Dedifferentiated amniotic fluid mesenchymal stem cell (primary cell): ENCODE data around the gene ZNF774.
"Not testable (repeated sequence)": the region's sequence is repeated elsewhere in the genome, so short reads cannot be mapped to it uniquely, and the experiment has no call there.

ENCODE experiments used
- DNase-seq: peaks from one replicate; pipeline ENCODE4 v3.0.0-alpha.2; 2016; ENCODE audit errors: extremely low spot score

ZNF774 gene

DNA sequence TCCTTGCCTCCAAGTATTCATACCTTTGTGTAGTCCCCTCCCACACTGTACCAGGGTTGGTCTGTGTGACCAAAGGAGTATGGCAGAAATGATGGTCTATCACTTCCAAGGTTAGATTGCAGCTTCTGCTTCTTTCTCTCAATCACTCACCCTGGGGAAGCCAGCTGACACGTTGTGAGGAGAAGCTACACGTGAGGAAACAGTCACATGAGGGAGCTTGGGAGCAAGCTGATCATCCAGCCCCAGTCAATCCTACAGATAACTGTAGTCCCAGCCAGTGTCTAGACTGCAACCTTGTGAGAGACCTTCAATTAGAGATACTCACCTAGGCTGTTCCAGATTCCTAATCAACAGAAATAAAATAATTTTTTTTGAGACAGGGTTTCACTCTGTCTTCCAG lies 6.2 kb upstream of the ZNF774 start:
- no peak for DNase-seq

DNA sequence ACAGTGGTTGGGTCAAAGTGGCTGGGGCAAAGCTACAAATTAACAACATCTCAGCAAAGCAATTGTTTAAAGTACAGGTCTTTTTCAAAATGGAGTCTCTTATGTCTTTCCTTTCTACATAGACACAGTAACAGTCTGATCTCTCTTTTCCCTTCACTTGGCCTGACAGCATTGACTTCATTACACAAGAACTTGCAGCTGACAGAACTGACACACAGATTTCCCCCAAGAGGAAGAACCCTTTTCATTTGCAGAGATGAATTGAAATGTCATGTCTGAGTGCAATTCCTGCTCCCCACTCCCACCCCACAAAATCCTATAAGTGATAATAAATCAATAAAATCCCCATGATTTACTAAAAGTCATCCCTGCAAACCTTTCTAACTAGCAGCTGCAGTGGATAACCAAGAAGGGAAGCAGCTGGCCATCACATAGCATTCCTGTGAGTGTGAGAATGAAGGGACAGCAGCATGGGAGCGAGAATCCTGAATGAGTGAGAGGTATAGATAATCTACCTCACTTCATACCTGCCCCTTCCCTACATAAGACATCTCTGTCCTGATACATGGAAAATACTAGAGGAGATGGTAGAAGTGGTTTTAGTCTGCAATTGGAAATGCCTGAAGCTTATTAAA lies 4.5 kb upstream of the ZNF774 start:
- not testable (repeated sequence) for DNase-seq

DNA sequence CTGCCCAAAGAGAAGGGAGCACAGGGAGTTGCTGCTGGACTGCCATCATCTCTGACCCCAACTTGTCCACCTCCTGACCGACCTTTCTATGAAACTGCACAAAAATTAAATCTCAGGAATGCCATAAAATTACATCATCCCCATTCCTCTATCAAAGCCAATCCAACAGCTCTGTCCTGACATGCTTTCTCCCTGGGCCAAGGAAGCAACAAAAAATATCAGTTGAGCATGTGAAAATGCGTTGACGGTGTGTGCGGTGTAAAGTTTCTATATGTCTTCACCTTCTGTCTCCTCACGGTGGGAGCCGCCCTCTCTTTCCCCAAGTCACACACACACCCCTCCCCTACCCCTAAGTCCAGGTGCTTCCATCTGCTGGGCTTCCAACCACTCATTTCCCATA lies 3.6 kb upstream of the ZNF774 start:
- no peak for DNase-seq

GRCh38 chr15:90349072-90349471 lies 3.0 kb upstream of the ZNF774 start:
- DNase-seq: no peak

DNA sequence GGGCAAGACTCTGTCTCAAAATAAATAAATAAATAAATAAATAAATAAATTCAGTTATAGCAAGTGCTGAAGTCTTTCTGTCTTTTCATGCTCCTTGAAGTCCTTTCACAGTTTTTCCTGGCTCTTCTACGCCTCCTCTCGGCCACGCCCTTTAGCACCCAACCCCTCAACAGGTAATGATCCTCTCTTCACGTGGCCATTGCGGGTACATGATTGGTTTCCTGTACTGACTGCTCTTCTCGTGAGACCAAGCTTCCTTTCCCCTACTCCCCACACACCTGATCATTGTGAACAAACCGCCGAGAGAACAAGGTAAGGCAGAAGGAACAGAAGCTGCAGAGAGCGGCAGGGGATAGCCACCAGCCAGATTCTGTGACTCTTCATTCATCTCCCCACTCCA lies 2.3 kb upstream of the ZNF774 start:
- no peak for DNase-seq

DNA sequence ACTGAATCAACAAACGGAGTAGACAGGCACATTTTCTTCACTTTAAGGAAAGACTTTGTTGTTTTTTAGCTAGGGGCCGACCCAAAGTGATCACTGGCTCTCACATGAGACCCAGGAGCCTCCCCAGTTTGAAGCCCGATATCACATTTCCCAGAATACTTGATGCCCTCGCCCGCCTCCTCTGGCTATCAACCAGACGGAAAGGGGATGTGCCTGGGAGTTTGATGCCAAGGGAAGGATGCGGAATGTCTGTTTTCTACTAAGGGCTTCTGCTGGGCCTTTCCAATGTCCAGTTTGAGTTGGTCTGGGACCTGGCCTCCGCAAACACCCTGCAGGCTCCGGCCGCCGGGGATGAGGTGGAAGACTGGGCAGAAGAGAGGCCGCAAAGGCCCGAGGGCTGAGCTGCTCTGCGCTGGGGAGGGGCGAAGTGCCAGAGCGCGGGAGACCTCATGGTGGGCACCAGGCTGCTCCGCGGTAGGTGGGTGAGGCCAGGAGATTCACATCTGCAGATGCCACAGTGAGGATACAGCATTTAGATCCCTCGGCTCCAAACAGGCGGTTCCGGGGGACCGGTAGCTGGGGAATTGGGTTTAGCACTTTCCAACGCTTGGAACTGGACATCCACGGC lies 491 bp upstream of the ZNF774 start:
- no peak for DNase-seq

DNA sequence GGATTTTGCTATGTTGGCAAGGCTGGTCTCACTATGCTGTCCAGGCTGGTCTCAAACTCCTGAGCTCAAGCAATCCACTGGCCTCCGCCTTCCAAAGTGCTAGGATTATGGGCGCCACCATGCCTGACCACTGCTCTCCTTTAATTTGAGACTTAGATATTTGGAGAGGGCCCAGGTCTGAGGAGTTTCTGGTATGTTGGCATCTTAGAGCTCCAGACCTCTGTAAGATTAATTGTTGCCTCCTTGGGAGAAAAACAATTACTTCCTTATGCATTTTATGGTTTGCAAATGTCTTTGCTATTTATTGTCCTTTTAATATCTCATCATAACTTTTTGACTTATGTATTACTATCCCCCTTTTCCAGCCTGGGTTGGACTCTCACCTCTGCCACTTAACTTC lies 2.9 kb downstream of the ZNF774 start:
- no peak for DNase-seq

- DNase-seq: no peak
These were observed 6.3 kb downstream of the ZNF774 start for GRCh38 chr15:90358124-90359033.

DNA sequence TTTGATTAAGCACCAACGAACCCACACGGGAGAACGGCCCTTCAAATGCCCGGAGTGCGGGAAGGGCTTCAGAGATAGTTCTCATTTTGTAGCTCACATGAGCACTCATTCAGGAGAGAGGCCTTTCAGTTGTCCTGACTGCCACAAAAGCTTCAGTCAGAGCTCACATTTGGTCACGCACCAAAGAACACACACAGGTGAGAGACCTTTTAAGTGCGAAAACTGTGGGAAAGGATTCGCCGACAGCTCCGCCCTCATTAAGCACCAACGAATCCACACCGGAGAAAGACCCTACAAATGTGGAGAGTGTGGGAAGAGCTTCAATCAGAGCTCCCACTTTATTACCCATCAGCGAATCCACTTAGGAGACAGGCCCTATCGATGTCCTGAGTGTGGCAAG lies 8.7 kb downstream of the ZNF774 start:
- DNase-seq: no peak

GRCh38 chr15:90362936-90363212 lies 10.8 kb downstream of the ZNF774 start:
- peak; percentile 86 for DNase-seq

- no peak for DNase-seq
These were observed 12.2 kb downstream of the ZNF774 start for GRCh38 chr15:90364251-90364650.

GRCh38 chr15:90365414-90366055 lies 13.5 kb downstream of the ZNF774 start:
- DNase-seq: no peak

DNA sequence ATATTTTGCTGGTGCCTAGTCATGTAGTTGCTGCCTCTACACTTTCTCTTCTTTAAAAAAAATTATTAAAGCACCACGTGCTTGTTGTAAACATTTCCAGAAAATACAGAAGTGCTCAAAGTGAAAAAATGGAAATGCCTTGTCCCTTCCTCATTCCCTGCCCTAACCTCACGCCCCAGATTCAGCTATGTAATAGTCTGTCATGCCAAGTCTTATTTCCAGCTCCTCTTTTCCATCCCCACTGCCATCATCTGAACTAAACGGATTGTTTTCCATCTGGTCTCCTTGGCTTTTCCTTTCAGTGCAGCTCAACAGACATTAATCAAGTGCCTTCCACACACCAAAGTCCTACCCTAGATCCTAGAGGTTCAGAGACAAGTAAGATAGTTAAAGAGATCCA lies 15.5 kb downstream of the ZNF774 start:
- no peak for DNase-seq

DNA sequence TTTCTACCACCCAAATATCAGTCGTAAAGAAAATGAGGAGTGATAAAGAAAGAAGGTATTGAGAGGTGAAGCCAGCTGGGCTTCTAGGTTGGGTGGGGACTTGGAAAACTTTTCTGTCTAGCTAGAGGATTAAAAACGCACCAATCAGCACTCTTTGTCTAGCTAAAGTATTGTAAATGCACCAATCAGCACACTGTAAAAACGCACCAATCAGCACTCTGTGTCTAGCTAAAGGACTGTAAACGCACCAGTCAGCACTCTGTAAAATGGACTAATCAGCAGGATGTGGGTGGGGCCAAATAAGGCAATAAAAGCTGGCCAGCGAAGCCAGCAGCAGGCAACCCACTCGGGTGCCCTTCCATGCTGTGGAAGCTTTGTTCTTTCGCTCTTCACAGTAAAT lies 23.0 kb downstream of the ZNF774 start:
- DNase-seq: no peak

GRCh38 chr15:90376789-90377188 lies 24.7 kb downstream of the ZNF774 start:
- DNase-seq: no peak

DNA sequence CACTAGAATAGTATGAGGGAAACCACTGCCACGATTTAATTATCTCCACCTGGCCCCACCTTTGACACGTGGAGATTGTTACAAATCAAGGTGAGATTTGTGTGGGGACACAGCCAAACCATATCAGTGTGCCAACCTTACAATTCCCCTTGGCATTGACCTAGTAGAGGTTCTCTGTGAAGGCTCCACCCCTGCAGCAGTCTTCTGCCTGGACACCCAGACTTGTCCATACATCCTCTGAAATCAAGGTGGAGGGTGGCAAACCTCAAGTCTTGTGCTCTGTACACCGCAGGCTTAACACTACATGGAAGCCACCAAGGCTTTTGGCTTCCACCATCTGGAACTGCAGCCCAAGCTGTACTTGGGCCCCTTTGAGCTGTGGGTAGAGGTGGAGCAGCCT lies 27.2 kb downstream of the ZNF774 start:
- no peak for DNase-seq

- no peak for DNase-seq
These were observed 29.4 kb downstream of the ZNF774 start for GRCh38 chr15:90381515-90381914.

GRCh38 chr15:90382320-90382719 lies 30.2 kb downstream of the ZNF774 start:
- no peak for DNase-seq

DNA sequence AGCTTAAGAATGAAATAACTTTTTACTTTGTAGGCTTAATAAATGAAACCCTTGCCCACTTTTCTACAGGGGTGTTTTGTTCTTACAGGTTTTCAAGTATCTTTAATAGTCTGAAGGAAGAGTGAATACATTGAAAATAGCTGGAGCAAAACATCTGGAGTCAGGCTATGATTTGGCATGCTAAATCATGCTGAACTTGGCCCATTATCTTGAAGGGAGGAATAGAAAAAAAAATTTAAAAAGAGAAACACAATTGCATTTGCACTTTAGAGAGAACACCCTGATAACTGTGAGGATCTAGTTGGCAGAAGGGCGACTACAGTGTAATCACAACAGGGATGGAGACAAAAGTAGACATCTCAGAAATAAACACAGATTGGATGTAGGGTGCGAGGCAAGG lies 34.1 kb downstream of the ZNF774 start:
- DNase-seq: no peak

DNA sequence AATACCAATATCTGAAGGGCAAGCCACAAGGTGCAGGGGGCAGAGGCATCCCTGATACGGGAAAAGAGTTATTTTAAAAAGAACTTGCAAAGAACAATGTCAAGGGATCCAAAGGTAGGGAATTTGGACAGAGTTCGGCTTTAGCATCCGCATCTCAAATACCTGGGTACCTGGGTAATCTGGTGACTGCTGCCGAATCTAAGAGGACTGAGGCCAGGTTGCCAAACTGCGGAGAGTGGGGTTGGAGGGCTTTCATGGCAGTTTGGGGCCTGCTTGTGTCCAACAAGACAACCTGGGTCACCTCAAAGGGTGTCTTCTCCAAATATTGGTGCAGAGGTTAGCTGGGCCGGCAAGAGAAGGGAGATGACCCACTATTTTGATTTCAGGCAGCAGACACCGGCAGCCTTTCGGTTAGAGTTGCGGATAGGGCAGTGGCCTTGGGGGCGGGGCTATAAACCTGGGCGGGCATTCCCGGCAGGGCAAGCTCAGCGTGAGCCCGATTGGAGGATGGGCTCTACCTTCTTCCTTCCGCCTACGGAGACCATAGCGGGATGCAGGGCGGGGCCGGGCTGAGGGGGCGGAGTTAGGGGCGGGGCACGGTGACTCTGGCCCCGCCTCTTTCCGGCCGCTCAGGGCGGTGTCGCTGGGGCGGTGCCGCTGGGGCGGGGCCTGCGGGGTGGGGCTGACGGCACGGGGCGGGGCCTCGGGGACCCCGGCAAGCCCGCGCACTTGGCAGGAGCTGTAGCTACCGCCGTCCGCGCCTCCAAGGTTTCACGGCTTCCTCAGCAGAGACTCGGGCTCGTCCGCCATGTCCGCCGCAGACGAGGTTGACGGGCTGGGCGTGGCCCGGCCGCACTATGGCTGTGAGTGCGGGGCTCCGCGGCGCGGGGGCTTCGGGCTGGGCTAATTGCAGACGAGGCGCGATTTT lies 35.7 kb downstream of the ZNF774 start, which contains the start of gene IQGAP1:
Gene IQGAP1, plus strand, starts transcription at position 709 of the 928 bp plus-strand sequence. Its CDS starts 100 bp downstream, at position 809.
- peak; percentile 85 for DNase-seq
